Measurements from ENCODE around the gene OFD1. TPM values are rescaled to one million over a fixed set of nuclear protein-coding genes. Genes with fewer than 3 reads are reported as not detected.
"Not testable (repeated sequence)": the region's sequence is repeated elsewhere in the genome, so short reads cannot be mapped to it uniquely, and the experiment has no call there.

The OFD1 gene
- total RNA-seq, 2 experiments from 2014 or later, result 22.9 to 25.3 TPM

DNA sequence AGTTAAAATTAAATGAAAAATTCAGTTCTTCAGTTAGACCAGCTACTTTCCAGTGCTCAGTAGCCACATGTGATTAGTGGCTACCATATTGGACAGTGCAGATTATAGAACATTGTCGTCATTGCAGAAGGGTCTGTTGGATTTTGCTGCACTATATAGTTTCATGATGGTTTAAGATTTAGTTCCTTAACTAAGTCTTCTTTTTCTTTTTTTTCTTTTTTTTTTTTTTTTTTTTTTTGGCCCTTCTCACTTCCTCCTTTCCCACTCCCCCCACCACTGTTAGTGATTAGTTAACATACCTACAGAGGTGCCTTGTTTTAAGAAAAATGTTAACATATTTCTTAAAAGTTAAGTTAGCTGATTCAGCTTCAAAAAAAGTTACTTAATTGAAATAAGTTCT, 36.6 kb upstream of the OFD1 start:
- CTCF ChIA-PET, result no interaction called here
- POLR2A ChIA-PET, result interaction anchor here (0.7 kb wide), 3 partner anchors 9 to 743 kb away, joined by 5 to 7 read pairs (median 5); partner anchors contain the start of gene RAB9A

DNA sequence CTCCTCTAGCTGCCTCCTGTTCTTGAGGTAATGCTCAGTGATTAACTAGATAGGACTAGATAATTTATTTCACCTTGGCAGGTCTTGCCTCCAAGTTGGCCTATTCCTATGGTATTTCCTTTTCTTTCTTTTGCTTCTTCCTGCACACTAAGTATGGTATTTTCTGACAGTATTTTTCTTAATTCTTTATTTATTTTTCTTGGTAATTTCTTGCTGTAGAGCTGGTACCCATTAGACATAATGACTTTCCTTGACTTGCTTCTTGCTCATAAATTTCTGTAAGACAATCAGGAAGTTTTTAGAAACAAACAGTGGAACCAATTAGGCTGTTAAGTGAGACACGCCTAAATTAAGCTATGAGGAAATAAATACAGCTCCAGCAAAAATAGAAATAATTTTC, 36.1 kb upstream of the OFD1 start:
- ChIA-PET CTCF (no interaction called here), POLR2A (interaction anchor here (0.7 kb wide), 1 partner anchor 743 kb away, joined by 7 read pairs; no protein-coding TSS in a partner anchor)

DNA sequence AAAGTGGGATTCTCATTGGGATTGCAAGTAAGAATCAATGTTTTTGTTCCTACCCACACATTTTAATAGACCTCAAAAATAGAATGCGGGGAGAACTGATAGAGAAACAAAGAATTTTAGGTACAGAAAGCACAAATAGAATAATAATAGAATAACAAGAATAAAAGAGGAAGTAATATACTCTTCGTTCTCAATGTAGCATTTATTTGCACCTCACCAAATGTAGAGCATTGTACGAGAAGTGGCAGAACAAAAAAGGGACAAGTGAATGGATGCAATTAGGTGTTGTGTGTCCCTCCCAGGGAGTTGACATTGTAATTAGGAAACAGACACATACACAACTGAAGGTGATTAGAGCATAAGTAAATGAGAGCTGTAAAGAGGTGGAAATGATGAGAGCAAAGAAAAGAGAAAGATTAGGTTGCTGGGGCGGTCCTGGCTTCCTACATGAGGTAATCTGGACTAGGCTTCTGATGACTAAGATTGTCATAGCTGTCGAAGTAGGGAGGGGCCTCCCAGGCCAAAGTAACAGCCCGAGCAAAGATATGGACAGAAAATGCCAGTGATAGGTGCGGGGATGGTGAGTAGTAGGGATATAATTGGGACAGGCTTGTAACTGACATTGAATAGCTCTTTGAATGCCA, 35.2 kb upstream of the OFD1 start:
- CTCF ChIA-PET, result no interaction called here
- POLR2A ChIA-PET, result no interaction called here

DNA sequence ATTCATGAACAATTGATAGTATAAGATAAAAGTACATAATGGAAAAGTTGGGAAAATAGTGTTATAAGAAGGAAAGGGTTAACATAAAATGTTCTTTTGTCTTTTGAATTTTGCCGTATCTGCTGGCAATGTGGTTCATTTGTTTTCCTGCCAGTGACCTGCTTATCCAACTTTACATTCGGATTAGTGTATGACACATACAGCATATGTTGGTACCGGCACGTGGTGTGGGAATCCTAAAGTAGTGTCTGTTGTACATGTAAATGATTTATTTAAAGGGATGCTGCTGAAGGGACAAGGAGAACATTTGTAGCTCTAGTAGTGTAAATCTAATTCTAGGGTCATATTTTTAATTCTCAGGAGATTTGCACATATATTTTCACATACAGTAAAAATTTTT, 34.2 kb upstream of the OFD1 start:
- ChIA-PET CTCF (no interaction called here), POLR2A (no interaction called here)

DNA sequence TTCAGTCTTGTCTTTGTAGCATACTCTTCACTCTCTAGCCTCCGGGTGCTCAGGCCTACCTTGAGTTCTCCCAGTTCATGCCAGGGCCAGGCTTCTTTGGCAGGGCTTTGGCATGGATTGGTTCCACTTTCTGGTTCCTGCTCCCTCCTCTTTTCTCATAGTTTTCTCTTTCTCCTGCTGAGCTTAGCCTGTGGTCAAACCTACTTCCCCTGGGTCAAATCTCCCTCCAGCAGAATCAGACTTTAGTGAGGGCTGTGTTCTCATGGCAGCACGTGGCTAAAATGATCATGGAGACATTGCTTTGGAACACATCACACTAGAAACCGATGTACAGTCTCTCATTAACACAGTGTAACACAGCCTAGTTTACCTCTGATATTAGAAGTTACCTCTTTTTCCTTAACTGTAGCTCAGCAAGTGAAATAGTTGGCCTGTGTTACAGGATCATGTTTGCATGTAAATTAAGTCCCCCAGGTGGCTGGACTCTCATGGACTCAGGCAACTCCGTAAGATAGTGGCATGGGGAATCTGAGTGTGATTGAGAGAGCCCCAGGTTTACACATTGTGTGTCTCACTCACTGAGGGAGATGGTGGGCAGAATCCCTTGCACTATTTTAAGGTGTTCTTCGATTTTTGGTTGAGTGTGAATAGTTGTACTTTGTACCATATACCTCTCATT, 32.3 kb upstream of the OFD1 start:
- ChIA-PET CTCF (no interaction called here), POLR2A (no interaction called here)

DNA sequence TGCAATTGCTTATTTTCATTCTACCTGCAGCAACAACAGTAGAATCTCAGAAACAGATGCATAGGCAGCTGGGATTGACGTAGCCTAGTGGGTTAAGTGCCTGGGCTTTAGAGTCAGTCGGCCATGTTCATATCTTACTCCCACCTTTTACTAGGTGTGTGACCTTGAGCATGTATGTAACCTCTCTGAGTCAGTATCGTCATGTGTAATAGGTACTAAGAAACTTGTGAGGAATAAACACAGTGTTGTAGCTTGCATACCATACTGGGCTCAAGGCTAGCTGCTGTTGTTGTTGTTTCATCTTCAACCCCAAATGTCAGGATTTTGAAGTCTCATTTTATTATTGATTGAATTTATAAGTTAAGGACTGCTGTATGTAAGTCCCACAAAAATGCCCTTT, 31.4 kb upstream of the OFD1 start:
- ChIA-PET POLR2A (no interaction called here), CTCF (no interaction called here)

DNA sequence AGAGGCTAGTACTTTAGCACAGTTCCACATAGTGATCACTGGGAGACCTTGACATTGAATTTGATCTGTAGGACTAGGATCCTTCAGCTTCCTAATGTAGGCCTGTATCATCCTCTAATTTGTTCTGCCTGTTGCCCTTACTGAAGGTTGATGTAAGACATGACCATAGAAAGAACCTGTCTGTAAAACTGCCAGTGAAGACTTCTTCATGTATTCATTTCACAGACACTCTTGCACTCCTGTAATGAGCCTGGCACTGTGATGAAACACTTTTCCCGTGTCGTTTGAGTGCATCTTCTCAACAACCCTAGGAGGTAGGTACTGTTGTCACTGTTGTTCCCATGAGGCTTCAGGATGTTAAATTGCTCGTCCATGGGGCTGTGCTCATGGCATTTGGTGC, 31.0 kb upstream of the OFD1 start:
- ChIA-PET CTCF (no interaction called here), POLR2A (no interaction called here)

DNA sequence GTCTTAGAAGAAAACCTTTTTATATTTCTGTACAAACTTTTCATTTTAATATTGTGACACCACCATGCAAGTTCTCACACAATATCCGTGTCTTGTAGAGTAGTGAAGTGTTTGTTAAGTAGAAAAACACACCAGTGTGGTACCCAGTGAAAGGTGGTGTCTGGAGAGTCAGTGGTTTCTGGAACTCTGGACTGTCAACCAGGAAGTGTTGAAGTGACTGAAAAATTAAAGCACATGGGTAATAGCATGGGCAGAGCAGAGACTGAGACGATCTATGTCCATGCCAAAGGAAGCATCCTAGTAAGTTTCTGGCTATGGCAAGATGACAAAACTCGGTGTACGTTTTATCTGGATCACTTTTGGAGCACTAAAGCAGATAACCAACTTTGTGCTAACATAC, 23.4 kb upstream of the OFD1 start:
- POLR2A ChIA-PET, result no interaction called here

DNA sequence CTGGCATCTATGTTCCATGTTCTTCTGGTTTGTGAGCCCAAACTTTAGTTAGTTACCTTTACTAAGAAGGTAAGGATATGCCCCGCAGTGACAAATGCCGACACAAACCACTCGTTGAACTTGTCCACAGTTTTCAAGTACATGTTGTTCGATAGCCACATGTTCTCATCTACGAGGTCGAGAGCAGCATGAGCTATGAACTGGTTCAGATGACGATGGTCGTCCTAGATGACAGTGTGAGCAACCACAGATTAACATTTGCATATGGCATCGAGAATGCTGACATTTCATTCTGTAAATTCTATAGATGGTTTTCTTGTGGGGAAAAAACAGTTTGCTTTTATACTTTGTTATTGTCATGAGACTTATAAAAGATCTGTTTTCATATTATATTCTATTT, 18.1 kb upstream of the OFD1 start:
- CTCF ChIA-PET, result no interaction called here
- POLR2A ChIA-PET, result interaction anchor here (1.9 kb wide), 1 partner anchor 18 kb away, joined by 6 read pairs; the partner anchor contains the start of genes OFD1 and TRAPPC2

More for the DNA sequence above, 23.4 kb upstream of the OFD1 start:
- CTCF ChIA-PET, result no interaction called here

DNA sequence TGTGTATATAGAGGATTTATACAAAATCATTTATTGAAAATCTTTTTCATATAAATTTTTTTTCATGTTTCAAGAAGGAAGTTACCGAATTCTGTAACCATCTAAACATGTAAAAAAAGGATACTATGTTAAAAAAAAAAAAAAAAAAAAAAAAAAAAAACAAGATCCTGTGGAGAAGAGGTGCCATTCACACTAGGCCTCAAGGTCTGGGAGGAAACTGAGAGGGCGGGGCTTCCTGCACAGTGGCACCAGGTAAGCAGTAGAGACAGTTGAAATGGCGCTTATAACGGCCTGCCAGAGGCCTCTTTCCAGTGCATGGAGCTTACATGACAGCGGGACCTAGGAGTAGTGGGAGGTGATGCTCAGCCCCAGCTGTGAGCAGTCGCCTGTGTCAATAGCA, 17.6 kb upstream of the OFD1 start:
- POLR2A ChIA-PET, result interaction anchor here (1.9 kb wide), 1 partner anchor 18 kb away, joined by 6 read pairs; the partner anchor contains the start of genes OFD1 and TRAPPC2
- CTCF ChIA-PET, result interaction anchor here (0.7 kb wide), 1 partner anchor 20 kb away, joined by 4 read pairs; no protein-coding TSS in a partner anchor

DNA sequence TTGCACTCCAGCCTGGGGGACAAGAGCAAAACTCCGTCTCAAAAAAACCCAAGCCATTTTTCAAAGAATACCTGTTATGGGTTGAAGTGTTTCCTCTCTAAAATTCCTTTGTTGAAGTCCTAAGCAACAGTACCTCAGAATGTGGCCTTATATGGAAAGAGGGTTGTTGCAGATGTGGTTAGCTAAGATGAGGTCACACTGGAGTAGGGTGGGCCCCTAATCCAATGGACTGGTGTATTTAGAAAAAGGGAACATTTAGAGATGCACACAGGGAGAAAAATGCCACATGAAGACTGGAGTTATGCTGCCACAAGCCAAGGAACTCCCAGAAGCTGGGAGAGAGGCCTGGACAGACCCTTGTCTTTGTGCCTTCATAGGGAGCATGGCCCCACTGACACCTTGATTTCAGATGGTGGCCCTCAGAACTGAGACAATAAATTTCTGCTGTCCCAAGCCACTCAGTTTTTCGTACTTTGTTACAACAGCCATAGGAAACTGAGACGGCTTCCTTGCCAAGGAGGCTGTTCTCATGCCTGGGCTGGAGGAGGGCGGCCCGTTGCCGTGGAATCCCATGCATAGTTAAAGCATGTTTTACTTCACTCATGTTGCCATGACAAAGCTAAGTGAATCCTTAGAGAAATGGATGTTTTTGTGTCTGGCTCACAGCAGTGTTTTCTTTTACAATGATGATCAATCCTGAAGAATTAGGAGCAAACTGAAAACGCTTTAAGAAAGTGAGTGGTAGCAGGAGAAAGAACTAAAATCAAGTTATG, 16.7 kb upstream of the OFD1 start:
- ChIA-PET POLR2A (no interaction called here), CTCF (no interaction called here)

DNA sequence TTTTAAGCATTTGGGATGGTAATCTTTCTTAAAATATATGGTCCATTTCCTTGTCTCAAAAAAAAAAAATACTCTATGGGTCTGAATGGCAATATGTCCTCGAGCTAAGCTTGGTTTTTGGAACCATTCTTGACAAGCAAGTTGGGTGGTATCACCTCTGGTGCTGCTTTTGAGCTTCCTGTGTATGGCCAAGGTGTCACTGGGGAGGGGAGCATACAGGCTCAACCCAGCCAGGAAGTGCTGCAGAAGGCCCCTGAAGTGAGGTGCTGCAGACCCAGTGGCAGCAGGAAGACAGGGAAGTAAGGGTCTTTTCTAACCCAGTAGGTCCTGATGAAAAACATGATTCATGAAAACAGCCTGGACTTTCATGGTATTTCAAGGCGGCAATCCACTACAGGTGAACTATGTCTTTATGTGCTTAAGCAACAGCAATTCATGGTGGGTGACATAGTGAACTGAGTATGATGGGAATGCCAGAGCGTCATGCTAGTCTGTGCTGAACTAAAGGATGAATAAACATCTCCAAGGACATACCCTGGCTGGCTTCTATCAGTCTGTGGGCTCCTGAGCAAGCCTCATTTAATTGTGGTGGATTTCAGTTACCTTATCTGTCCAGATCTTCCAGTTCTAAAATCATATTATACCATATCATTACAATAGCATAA, 15.2 kb upstream of the OFD1 start:
- POLR2A ChIA-PET, result no interaction called here
- CTCF ChIA-PET, result no interaction called here

DNA sequence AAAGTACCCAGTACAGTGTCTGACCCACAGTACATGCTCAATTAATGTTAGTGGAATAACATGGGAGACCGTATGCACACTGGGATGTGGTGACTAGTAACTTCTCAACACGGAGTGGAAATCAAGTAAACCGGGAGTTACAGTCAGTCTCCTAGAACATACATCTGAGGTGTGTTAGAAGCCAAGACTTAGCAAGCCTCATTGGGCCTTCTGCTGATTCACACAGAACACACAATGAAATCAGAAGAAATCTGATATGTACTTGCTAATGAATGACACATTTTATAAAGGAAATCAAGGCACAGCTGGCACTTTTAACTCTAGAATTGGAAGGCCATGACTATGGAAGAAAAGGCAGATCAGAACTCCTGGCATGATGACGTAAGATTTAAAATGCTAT, 13.2 kb upstream of the OFD1 start:
- CTCF ChIA-PET, result no interaction called here
- POLR2A ChIA-PET, result no interaction called here

DNA sequence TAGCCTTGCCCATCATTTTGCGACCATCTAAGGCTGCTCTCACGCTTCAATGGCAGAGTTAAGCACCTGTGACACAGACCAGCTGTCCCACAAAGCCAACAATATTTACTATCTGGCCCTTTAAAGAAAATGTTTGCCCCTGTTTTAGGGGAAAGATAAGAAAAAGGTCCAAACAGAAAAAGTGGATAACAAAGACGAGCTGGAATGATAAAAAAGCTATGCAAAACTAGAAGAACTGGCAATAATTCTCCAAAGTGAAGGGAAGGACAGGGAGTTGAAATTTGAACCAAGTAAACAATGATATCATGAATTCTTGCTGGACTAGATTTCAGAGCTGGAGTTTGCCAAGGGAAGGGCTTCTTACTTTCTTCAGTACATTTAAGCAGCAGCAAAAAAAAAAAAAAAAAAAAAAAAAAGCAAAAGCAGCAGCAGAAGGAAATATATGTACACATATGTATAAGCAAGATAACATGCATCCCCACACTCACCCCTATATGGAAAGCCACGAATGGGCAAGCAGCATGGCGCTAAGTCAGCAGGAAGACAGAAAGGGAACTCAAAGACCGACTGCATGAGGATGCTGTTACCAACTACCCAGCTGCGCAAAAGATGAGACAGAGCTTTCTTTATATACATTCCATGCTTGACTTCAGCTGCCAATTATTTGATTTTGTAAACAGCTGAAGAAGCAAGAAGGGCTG, 12.6 kb upstream of the OFD1 start:
- ChIA-PET POLR2A (no interaction called here), CTCF (no interaction called here)

DNA sequence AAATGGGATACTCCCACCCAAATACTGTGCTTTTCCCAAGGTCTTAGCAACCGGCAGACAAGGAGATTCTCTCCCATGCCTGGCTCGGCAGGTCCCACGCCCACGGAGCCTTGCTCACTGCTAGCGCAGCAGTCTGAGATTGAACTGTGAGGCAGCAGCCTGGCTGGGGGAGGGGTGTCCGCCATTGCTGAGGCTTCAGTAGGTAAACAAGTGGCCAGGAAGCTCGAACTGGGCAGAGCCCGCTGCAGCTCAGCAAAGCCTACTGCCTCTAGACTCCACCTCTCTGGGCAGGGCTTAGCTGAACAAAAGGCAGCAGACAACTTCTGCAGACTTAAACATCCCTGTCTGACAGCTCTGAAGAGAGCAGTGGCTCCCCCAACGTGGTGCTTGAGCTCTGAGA, 9.7 kb upstream of the OFD1 start:
- POLR2A ChIA-PET, result interaction anchor here (1.7 kb wide), 1 partner anchor 10 kb away, joined by 4 read pairs; the partner anchor contains the start of genes OFD1 and TRAPPC2
- CTCF ChIA-PET, result not testable (repeated sequence)

DNA sequence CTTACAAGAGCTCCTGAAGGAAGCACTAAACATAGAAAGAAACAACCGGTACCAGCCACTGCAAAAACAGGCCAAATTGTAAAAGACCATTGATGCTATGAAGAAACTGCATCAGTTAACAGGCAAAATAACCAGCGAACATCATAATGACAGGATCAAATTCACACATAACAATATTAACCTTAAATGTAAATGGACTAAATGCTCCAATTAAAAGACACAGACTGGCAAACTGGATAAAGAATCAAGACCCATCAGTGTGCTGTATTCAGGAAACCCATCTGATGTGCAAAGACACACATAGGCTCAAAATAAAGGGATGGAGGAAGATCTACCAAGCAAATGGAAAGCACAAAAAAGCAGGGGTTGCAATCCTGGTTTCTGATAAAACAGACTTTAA, 8.0 kb upstream of the OFD1 start:
- POLR2A ChIA-PET, CTCF ChIA-PET: not testable (repeated sequence)

DNA sequence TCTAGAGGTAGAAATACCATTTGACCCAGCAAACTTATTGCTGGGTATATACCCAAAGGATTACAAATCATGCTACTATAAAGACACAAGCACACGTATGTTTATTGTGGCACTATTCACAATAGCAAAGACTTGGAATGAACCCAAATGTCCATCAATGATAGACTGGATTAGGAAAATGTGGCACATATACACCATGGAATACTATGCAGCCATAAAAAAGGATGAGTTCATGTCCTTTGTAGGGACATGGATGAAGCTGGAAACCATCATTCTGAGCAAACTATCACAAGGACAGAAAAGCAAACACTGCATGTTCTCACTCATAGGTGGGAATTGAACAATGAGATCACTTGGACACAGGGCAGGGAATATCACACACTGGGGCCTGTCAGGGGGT, 4.0 kb upstream of the OFD1 start:
- CTCF ChIA-PET, result not testable (repeated sequence)
- POLR2A ChIA-PET, result interaction anchor here (0.6 kb wide), 1 partner anchor 33 kb away, joined by 5 read pairs; no protein-coding TSS in a partner anchor

DNA sequence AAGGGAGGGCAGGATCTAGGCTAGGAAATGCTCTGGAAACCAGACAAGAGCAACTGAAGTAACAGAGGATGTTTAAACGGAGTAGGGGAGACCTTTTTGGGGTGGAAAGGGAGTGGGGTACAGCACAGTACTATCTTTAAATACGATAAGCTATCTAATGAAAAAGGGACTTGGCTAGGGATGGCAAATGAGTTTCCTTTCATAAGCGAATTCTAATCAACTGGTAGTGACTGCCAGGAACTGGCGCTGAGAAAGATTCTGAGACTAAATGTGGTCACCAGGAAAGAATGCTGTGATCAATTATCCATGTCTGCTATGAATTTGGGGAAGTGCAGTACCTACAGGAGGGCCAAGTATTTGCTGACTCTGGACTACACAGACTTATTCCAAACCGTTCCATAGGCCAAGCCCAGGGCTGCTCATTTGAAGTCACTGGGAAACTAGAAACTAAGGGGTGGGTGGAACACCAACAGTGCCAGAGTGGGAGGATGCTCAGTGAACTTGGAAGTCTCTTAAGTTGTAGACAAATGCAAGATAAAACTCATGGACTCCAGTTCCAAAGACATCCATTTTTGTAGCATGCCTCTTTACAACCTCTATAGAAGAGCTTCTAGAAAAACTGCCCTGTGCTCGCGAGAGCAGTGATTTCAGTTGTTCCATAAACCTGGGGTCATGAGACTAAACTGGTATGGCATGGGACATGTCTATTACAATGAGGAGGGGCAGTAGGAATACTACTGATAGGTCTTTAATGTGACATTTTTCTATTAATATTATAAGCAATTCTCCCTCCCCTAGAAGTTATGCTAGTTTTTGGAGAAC, 2.1 kb upstream of the OFD1 start:
- ChIA-PET CTCF (no interaction called here), POLR2A (no interaction called here)

DNA sequence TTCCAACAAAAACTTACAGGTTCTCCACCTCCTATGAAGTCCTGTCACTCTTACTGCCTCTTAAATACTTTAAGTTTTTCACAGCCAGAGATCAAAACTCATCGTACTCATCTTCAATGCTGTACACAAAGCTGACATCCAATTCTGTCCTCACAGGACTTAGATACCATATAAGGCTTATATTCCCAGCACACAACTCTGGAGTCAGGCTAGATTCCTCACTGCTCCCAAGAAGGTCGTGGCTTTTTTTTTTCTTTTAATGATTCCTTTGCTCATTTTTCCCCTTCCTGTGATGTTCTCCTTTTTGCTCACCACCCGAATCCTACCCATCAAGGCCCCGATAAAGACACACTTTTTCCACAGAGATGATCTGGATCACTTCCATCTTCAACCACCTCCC, 1.0 kb upstream of the OFD1 start:
- CTCF ChIA-PET, result interaction anchor here (1.4 kb wide), 1 partner anchor 78 kb away, joined by 3 read pairs; no protein-coding TSS in a partner anchor
- POLR2A ChIA-PET, result interaction anchor here (0.6 kb wide), 1 partner anchor 780 kb away, joined by 3 read pairs; no protein-coding TSS in a partner anchor
